Measurements from ENCODE around the gene PRSS53. TPM values are rescaled to one million over a fixed set of nuclear protein-coding genes. Genes with fewer than 3 reads are reported as not detected.

Gene PRSS53
- total and polyA plus RNA-seq, 12 donors: 0.21 to 2.9 (median 0.51) TPM

GRCh38 chr16:31131841-31132271 lies 43.1 kb upstream of the PRSS53 start:
- intact Hi-C loops (cut with DNase I): no loop called here
- Histone ChIP-seq H3K4me1 (peaks cover 3 to 61% (median 40%) of the 10 kb centered on the region in 9 donors), H3K4me3 (no peak overlapping the region), H3K27me3 (no peaks in the 10 kb centered on the region), H3K9me3 (no peaks in the 10 kb centered on the region), H3K36me3 (peaks cover 0 to 66% (median 41%) of the 10 kb centered on the region in 9 donors), H3K27ac (no peak overlapping the region)
- no peak for TF ChIP-seq CTCF (IDR thresholded peaks at IDR 0.05)
- DNase-seq (no peak), ATAC-seq (no peak)
- WGBS, 2 donors: 85 to 88% methylated on average over 5 of the region's 5 CpGs

GRCh38 chr16:31131416-31131815 lies 42.7 kb upstream of the PRSS53 start:
- Histone ChIP-seq H3K4me1 (peaks cover 3 to 63% (median 40%) of the 10 kb centered on the region in 9 donors), H3K9me3 (no peaks in the 10 kb centered on the region), H3K36me3 (peaks cover 0 to 68% (median 44%) of the 10 kb centered on the region in 9 donors), H3K27ac (peak overlapping the region in 1 of 10 donors; percentile 97), H3K27me3 (no peaks in the 10 kb centered on the region), H3K4me3 (no peak overlapping the region)
- no peak for DNase-seq
- TF ChIP-seq CTCF (IDR thresholded peaks at IDR 0.05): no peak
- intact Hi-C loops (cut with DNase I): no loop called here
- no peak for ATAC-seq
- 92 to 94% methylated on average over 11 of the region's 11 CpGs for WGBS, 2 donors

- intact Hi-C loops (cut with DNase I): no loop called here
- Histone ChIP-seq H3K9me3 (no peaks in the 10 kb centered on the region), H3K4me1 (peaks cover 3 to 63% (median 40%) of the 10 kb centered on the region in 9 donors), H3K36me3 (peaks cover 0 to 69% (median 47%) of the 10 kb centered on the region in 9 donors), H3K4me3 (no peak overlapping the region), H3K27me3 (no peaks in the 10 kb centered on the region), H3K27ac (peak overlapping the region in 1 of 10 donors; percentile 97)
- DNase-seq: no peak
- no peak for TF ChIP-seq CTCF (IDR thresholded peaks at IDR 0.05)
- ATAC-seq: no peak
- WGBS, 2 donors: 75 to 84% methylated on average over 6 of the region's 6 CpGs
These were observed 42.2 kb upstream of the PRSS53 start for GRCh38 chr16:31130899-31131298.

GRCh38 chr16:31130336-31130891 lies 41.7 kb upstream of the PRSS53 start:
- peaks cover 3 to 63% (median 40%) of the 10 kb centered on the region in 9 donors for H3K4me1 ChIP-seq
- H3K4me3 ChIP-seq: peak overlapping the region in 1 of 10 donors; percentile 18
- intact Hi-C loops (cut with DNase I): no loop called here
- WGBS, 2 donors: 87 to 94% methylated on average over 10 of the region's 10 CpGs
- peaks cover 0 to 74% (median 47%) of the 10 kb centered on the region in 9 donors for H3K36me3 ChIP-seq
- peak in 1 of 2 donors; percentile 23 for DNase-seq
- no peaks in the 10 kb centered on the region for H3K27me3 ChIP-seq
- no peaks in the 10 kb centered on the region for H3K9me3 ChIP-seq
- TF ChIP-seq CTCF (IDR thresholded peaks at IDR 0.05): no peak
- peak in 1 of 8 donors; percentile 16 for ATAC-seq
- peak overlapping the region in 6 of 10 donors; percentile 58 to 97 (median 76) for H3K27ac ChIP-seq
